ENCODE data around the gene NCK1. TPM values are rescaled to one million over a fixed set of nuclear protein-coding genes. Genes with fewer than 3 reads are reported as not detected.

Gene NCK1
- total and polyA plus RNA-seq, 9 of the 15 experiments (the other 6 are each of a cell fraction or from before 2014, with no cell fraction given) = 17.3 to 30.5 (median 25.0) TPM

DNA sequence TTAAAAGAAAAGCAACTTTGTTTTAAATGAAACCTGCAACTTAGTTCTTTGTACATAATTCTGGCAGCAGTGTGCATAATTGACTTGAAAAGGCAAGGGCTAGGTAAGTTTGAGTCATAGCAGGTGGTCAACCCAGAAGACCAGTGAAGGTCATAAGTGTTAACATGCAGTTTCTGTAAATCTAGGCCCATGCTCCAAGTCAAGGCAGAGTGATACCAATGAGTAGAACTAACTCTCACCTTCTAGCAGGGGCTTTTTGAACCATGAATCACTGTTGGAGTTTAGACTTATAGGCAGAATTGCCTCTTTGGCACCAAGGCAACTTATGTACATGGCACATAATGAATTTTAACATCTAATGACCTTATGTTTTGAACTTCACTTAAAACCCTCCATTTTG lies 66.2 kb downstream of the NCK1 start (continued):
- no peak for TF ChIP-seq TRIM25 (IDR thresholded peaks at IDR 0.05; ENCODE audit: borderline replicate concordance)
- no peak for TF ChIP-seq PHF8 (IDR thresholded peaks at IDR 0.05; ENCODE audit: borderline replicate concordance, low read length)
- TF ChIP-seq SMARCB1 (IDR thresholded peaks at IDR 0.05; ENCODE audit: insufficient read length, low read depth) = no peak

DNA sequence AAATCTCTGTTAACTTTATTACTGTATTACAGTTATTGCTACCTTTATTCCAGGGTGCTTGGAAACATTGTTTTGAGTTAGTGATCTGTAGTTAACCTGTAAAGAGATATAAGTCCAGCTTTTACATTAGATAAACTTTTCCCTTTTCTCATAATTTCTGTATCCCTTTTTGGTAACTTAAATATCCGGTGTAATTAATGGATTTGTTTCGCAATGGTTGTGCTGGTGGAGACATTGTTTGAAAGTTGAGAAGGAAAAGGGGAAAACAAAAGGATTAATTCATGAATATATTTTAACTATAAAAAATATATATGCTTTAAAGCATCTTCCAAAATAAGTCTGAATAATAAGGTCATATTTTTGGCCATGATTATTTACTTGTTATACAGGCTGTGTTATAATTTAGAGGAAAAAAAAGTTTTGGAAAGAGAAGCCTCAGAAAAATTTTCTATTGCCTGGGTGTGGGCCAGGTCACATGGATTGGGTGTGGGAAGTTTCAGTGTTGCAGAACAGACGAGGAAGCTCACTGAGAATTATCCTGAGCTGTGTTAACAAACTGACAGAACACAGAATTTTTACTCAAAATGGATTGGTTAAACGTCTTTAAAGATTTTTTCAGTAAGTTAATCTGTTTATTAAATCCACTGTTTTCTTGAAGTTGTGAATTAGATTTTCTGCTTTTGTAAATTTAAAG lies 68.1 kb downstream of the NCK1 start:
- FAIRE-seq (no peak), ATAC-seq (no peak), DNase-seq (ENCODE audit: extremely low read depth in 1 of 4, low spot score in 3 of 4) (no peak)
- H3K9ac ChIP-seq (ENCODE audit: insufficient read depth in 1 of 2, low read depth in 2 of 2, low read length in 2 of 2) = no peak overlapping the region
- POLR2A ChIA-PET = no interaction called here
- H3K27ac ChIP-seq (ENCODE audit: extremely low read depth, low read depth, low read length) = no peak overlapping the region
- H3K4me2 ChIP-seq (ENCODE audit: insufficient read depth, low read length) = no peak overlapping the region
- H3K4me1 ChIP-seq (replicated peaks in 1 of 2; ENCODE audit: control insufficient read depth in 2 of 2, insufficient read depth in 2 of 2, low read length in 2 of 2) = no peaks in the 10 kb centered on the region
- H3K36me3 ChIP-seq (ENCODE audit: control insufficient read depth, insufficient read depth, low read length) = peaks cover 21% of the 10 kb centered on the region; the same call in 2 of the 3 replicates
- TF ChIP-seq CEBPB (tag; IDR thresholded peaks at IDR 0.05) (peak; percentile 73), COPS2 (conservative IDR thresholded peaks at IDR 0.05) (no peak)
- intact Hi-C loops (cut with micrococcal nuclease) = no loop called here
- H4K20me1 ChIP-seq (replicated peaks; ENCODE audit: control insufficient read depth, insufficient read depth, low read length) = no peaks in the 10 kb centered on the region
- H3K4me3 ChIP-seq = no peak overlapping the region
- 44% methylated on average over 4 of the region's 4 CpGs for WGBS (ENCODE audit: insufficient coverage, low coverage, missing lambda C conversion rate)
- H3K9me3 ChIP-seq (replicated peaks; ENCODE audit: control insufficient read depth, insufficient read depth, low read depth, low read length) = no peaks in the 10 kb centered on the region
- in situ Hi-C loops (cut with MboI) = no loop called here
- TSS peak; percentile 26 for BruUV-seq (replicated peaks)
- no peaks in the 10 kb centered on the region for H3K27me3 ChIP-seq (ENCODE audit: control insufficient read depth in 2 of 2, insufficient read depth in 2 of 2, low read length in 2 of 2)
- no peak overlapping the region for H2AFZ ChIP-seq (ENCODE audit: low read depth, low read length)
- H3K9me1 ChIP-seq (ENCODE audit: control insufficient read depth, insufficient read depth, low read length) = no peaks in the 10 kb centered on the region
- peaks cover 18% of the 10 kb centered on the region for H3K79me2 ChIP-seq (ENCODE audit: control insufficient read depth, insufficient read depth, low read length)
- CTCF ChIA-PET (ENCODE audit: low intra/inter-chr PET ratio) = no interaction called here
